Activated CD8-positive, alpha-beta memory T cell treated with anti-CD3 and anti-CD28 coated beads, Interleukin-2, amount 50 U/mL, for 24 hours (primary cell): ENCODE measurements around the gene UXT.

Source experiments
- DNase-seq: peaks from one replicate; pipeline ENCODE4 v3.0.0-alpha.2; 2020; ENCODE audit errors: extremely low read depth

The UXT gene

GRCh38 chrX:47649271-47649670, 9.7 kb downstream of the UXT start:
- DNase-seq = no peak

- no peak for DNase-seq
These were observed 10.6 kb downstream of the UXT start for GRCh38 chrX:47648376-47648775.

- no peak for DNase-seq
These were observed 12.3 kb downstream of the UXT start for GRCh38 chrX:47646636-47647035.

GRCh38 chrX:47645530-47645929, 13.4 kb downstream of the UXT start:
- no peak for DNase-seq

GRCh38 chrX:47644557-47645091, 14.4 kb downstream of the UXT start:
- no peak for DNase-seq

- no peak for DNase-seq
These were observed 15.1 kb downstream of the UXT start for GRCh38 chrX:47643926-47644325.

- DNase-seq = no peak
These were observed 20.2 kb downstream of the UXT start for GRCh38 chrX:47638816-47639215.

- DNase-seq = no peak
These were observed 21.3 kb downstream of the UXT start for GRCh38 chrX:47637546-47638195.

GRCh38 chrX:47634871-47635575, 24.0 kb downstream of the UXT start:
- no peak for DNase-seq

GRCh38 chrX:47633689-47634590, 25.0 kb downstream of the UXT start:
- DNase-seq = no peak

GRCh38 chrX:47632666-47633065, 26.3 kb downstream of the UXT start:
- DNase-seq = no peak

- DNase-seq = no peak
These were observed 27.3 kb downstream of the UXT start for GRCh38 chrX:47631676-47632075.

- DNase-seq = no peak
These were observed 29.4 kb downstream of the UXT start, which contains the start of gene CFP for GRCh38 chrX:47629419-47630200. CFP (minus strand) TSS chrX:47629930; CDS start chrX:47629844, 86 bp downstream.

GRCh38 chrX:47628982-47629381, 30.0 kb downstream of the UXT start:
- no peak for DNase-seq

GRCh38 chrX:47625365-47625764, 33.6 kb downstream of the UXT start:
- no peak for DNase-seq

GRCh38 chrX:47623540-47624027, 35.4 kb downstream of the UXT start:
- no peak for DNase-seq

GRCh38 chrX:47621851-47622250, 37.1 kb downstream of the UXT start:
- DNase-seq = no peak

- DNase-seq = no peak
These were observed 38.7 kb downstream of the UXT start for GRCh38 chrX:47620303-47620685.

- peak; percentile 37 for DNase-seq
These were observed 39.3 kb downstream of the UXT start, which contains the start of gene SYN1 for GRCh38 chrX:47619486-47620302. SYN1 (minus strand) TSS chrX:47619857; CDS start chrX:47619728, 129 bp downstream.

GRCh38 chrX:47618923-47619485, 40.0 kb downstream of the UXT start:
- DNase-seq = no peak
